H1 (cell line): ENCODE measurements around the gene NEDD8. TPM values are rescaled to one million over a fixed set of nuclear protein-coding genes. Genes with fewer than 3 reads are reported as not detected.

Source experiments
- CTCF ChIA-PET: fragments of 300-600 bp; sonication (Branson Sonifier 250); formaldehyde crosslinking; loops from one replicate; lab custom pipeline; 2021; ENCODE audit not compliant: partially characterized antibody; lab: Charles Lee
- POLR2A ChIA-PET: fragments of 300-600 bp; sonication (Branson Sonifier 250); formaldehyde crosslinking; loops from one replicate; lab custom pipeline; 2021; ENCODE audit warnings: inconsistent platforms; ENCODE audit not compliant: partially characterized antibody; lab: Charles Lee
- DNase-seq, 2 experiments: peaks; one replicate each; pipeline versions ENCODE4 v3.0.0 to v3.0.0-alpha.2; 2010 to 2022; ENCODE audit warnings: low spot score in 2 of 2, low read depth in 1 of 2, mixed read lengths in 1 of 2
- FAIRE-seq: peaks from 2 replicates; lab custom pipeline; 2011; peaks lifted over from hg19 to GRCh38; lab: Jason Lieb, UNC
- H2AFZ ChIP-seq: 2 replicates; pipeline ENCODE4 v1.8.1; 2012; ENCODE audit warnings: low read length, inconsistent platforms
- H2AK5ac ChIP-seq: 2 replicates; pipeline ENCODE4 v1.6.1; 2013; ENCODE audit warnings: low read depth, low read length
- H2BK120ac ChIP-seq: replicated peaks from 2 replicates; pipeline ENCODE3; 2013; ENCODE audit warnings: low read depth, low read length, inconsistent platforms
- H2BK12ac ChIP-seq: 2 replicates; pipeline ENCODE4 v1.6.1; 2013; ENCODE audit warnings: low read depth, low read length
- H2BK15ac ChIP-seq: 2 replicates; pipeline ENCODE4 v1.6.1; 2013; ENCODE audit warnings: low read length
- H2BK20ac ChIP-seq: 2 replicates; pipeline ENCODE4 v1.6.1; 2013; ENCODE audit warnings: low read length
- H2BK5ac ChIP-seq: 2 replicates; pipeline ENCODE4 v1.6.1; 2013; ENCODE audit warnings: low read depth, low read length
- H3K14ac ChIP-seq: 2 replicates; pipeline ENCODE4 v1.6.1; 2013; ENCODE audit warnings: inconsistent platforms; ENCODE audit not compliant: insufficient read length
- H3K18ac ChIP-seq: 2 replicates; pipeline ENCODE4 v1.6.1; 2013; ENCODE audit warnings: low read length; ENCODE audit errors: extremely low read depth
- H3K23ac ChIP-seq: 2 replicates; pipeline ENCODE4 v1.6.1; 2013; ENCODE audit warnings: inconsistent platforms; ENCODE audit not compliant: insufficient read length
- H3K23me2 ChIP-seq: 2 replicates; pipeline ENCODE4 v1.6.1; 2013; ENCODE audit warnings: low read depth, low read length
- H3K27ac ChIP-seq: 2 replicates; pipeline ENCODE4 v1.6.1; 2011; ENCODE audit warnings: low read depth, low read length, inconsistent platforms
- H3K27me3 ChIP-seq, 4 experiments: replicated peaks in 1 of 4; 1 replicate in 1 of 4; 2 replicates in 3 of 4; pipeline versions ENCODE4 v1.6.1 to v1.8.1; 2011 to 2013; ENCODE audit warnings: low read length in 3 of 4, mild to moderate bottlenecking in 3 of 4, inconsistent platforms in 2 of 4, mixed read lengths in 2 of 4, moderate library complexity in 1 of 4; ENCODE audit not compliant: control insufficient read depth in 3 of 4, insufficient read depth in 3 of 4; ENCODE audit errors: extremely low read depth in 1 of 4
- H3K36me3 ChIP-seq, 4 experiments: 2 replicates each; pipeline versions ENCODE4 v1.6.1 to v1.8.1; 2011 to 2013; ENCODE audit warnings: mild to moderate bottlenecking in 4 of 4, low read length in 3 of 4, moderate library complexity in 2 of 4, control low read depth in 1 of 4, inconsistent platforms in 1 of 4; ENCODE audit not compliant: insufficient read depth in 4 of 4, control insufficient read depth in 2 of 4
- H3K4ac ChIP-seq: replicated peaks from 2 replicates; pipeline ENCODE3; 2013; ENCODE audit warnings: low read length, low read depth, mixed read lengths, inconsistent platforms; ENCODE audit not compliant: insufficient read length
- H3K4me1 ChIP-seq, 4 experiments: replicated peaks in 1 of 4; 1 replicate in 1 of 4; 2 replicates in 3 of 4; pipeline versions ENCODE4 v1.6.1 to v1.8.1; 2011 to 2013; ENCODE audit warnings: low read length in 3 of 4, inconsistent platforms in 2 of 4, mixed read lengths in 1 of 4; ENCODE audit not compliant: insufficient read depth in 4 of 4, control insufficient read depth in 3 of 4
- H3K4me2 ChIP-seq, 2 experiments: 2 replicates each; pipeline versions ENCODE4 v1.6.1 to v1.8.1; 2011 to 2013; ENCODE audit warnings: low read depth in 2 of 2, low read length in 2 of 2, control low read depth in 1 of 2, inconsistent platforms in 1 of 2, mild to moderate bottlenecking in 1 of 2; ENCODE audit not compliant: insufficient read depth in 1 of 2
- H3K4me3 ChIP-seq, 4 experiments: fragments of 200-600, 300-600 bp in 1 of 4; sonication (generic), shearing (Covaris generic), sonication (Bioruptor Twin) in 1 of 4; 2 replicates each; pipeline versions ENCODE4 v1.5.1 to v1.8.1; 2011 to 2016; ENCODE audit warnings: low read length in 4 of 4, low read depth in 3 of 4, control low read depth in 2 of 4, inconsistent platforms in 2 of 4, mild to moderate bottlenecking in 2 of 4, mixed read lengths in 1 of 4, moderate library complexity in 1 of 4; ENCODE audit not compliant: insufficient read depth in 2 of 4; ENCODE audit errors: extremely low read depth in 1 of 4
- H3K56ac ChIP-seq: replicated peaks from 2 replicates; pipeline ENCODE3; 2013; ENCODE audit warnings: low read depth, mild to moderate bottlenecking, mixed read lengths, low read length, inconsistent platforms; ENCODE audit not compliant: insufficient read length
- H3K79me1 ChIP-seq: 2 replicates; pipeline ENCODE4 v1.6.1; 2013; ENCODE audit warnings: low read depth, low read length, control low read depth
- H3K79me2 ChIP-seq, 2 experiments: 2 replicates each; pipeline versions ENCODE4 v1.6.1 to v1.8.1; 2012 to 2013; ENCODE audit warnings: low read length in 2 of 2, mild to moderate bottlenecking in 2 of 2, inconsistent platforms in 1 of 2; ENCODE audit not compliant: insufficient read depth in 2 of 2, control insufficient read depth in 1 of 2
- H3K9ac ChIP-seq, 4 experiments: replicated peaks in 1 of 4; 1 replicate in 1 of 4; 2 replicates in 3 of 4; pipeline versions ENCODE4 v1.6.1 to v1.8.1; 2011 to 2013; ENCODE audit warnings: low read depth in 3 of 4, low read length in 3 of 4, control low read depth in 2 of 4, mild to moderate bottlenecking in 2 of 4, moderate library complexity in 2 of 4, inconsistent platforms in 1 of 4; ENCODE audit errors: extremely low read depth in 1 of 4
- H3K9me3 ChIP-seq, 2 experiments: 2 replicates each; pipeline versions ENCODE4 v1.6.1 to v1.8.1; 2012 to 2013; ENCODE audit warnings: mild to moderate bottlenecking in 2 of 2, moderate library complexity in 2 of 2, control low read depth in 1 of 2, inconsistent platforms in 1 of 2, low read depth in 1 of 2, low read length in 1 of 2, mixed read lengths in 1 of 2; ENCODE audit not compliant: insufficient read depth in 2 of 2
- H4K20me1 ChIP-seq, 2 experiments: replicated peaks in 1 of 2; 2 replicates each; pipeline versions ENCODE3 to v1.8.1; 2011 to 2013; ENCODE audit warnings: inconsistent platforms in 2 of 2, low read length in 2 of 2, mild to moderate bottlenecking in 1 of 2; ENCODE audit not compliant: insufficient read depth in 2 of 2, control insufficient read depth in 1 of 2
- H4K5ac ChIP-seq: 2 replicates; pipeline ENCODE4 v1.6.1; 2013; ENCODE audit warnings: low read length, low read depth, mixed read lengths, inconsistent platforms; ENCODE audit not compliant: insufficient read length
- H4K8ac ChIP-seq: 2 replicates; pipeline ENCODE4 v1.8.0; 2013; ENCODE audit warnings: mild to moderate bottlenecking, moderate library complexity, low read length, inconsistent platforms; ENCODE audit not compliant: insufficient read depth; ENCODE audit errors: extremely low read depth
- H4K91ac ChIP-seq: replicated peaks from 2 replicates; pipeline ENCODE3; 2013; ENCODE audit warnings: low read length, mixed read lengths, inconsistent platforms; ENCODE audit not compliant: insufficient read length
- CBX8 ChIP-seq: fragments of 300-800, 300-1000 bp; sonication (generic); IDR thresholded peaks from 2 replicates; pipeline ENCODE4 v1.7.1; 2016; ENCODE audit warnings: low read depth, low read length, borderline replicate concordance
- POLR2A ChIP-seq, 2 experiments: IDR thresholded peaks; 1 replicate in 1 of 2; 2 replicates in 1 of 2; pipeline ENCODE4 v1.6.1; 2011; ENCODE audit warnings: low read depth in 2 of 2, low read length in 2 of 2, mild to moderate bottlenecking in 2 of 2; ENCODE audit errors: control extremely low read depth in 1 of 2
- SP4 ChIP-seq: IDR thresholded peaks from 2 replicates; pipeline ENCODE4 v1.6.1; 2012; ENCODE audit warnings: low read length, inconsistent platforms
- TEAD4 ChIP-seq: IDR thresholded peaks from 2 replicates; pipeline ENCODE4 v1.6.1; 2012; ENCODE audit warnings: low read depth, low read length, inconsistent platforms, mixed read lengths
- WGBS, 2 experiments: shearing (Covaris generic) in 1 of 2; methylation state at CpG; one replicate each; pipeline versions ENCODE4 v1.1.6 to v1.1.7; 2013 to 2015; ENCODE audit warnings: low lambda C conversion rate in 2 of 2, mixed read lengths in 2 of 2, inconsistent platforms in 1 of 2, low coverage in 1 of 2, missing lambda C conversion rate in 1 of 2; ENCODE audit not compliant: insufficient replicate concordance in 2 of 2, insufficient coverage in 1 of 2, insufficient read length in 1 of 2; ENCODE audit errors: extremely low coverage in 1 of 2, missing lambda C conversion rate in 1 of 2; 5-methylcytosine and 5-hydroxymethylcytosine counted together
- polyA plus RNA-seq, 7 experiments: library from polyadenylated mRNA; depleted of rRNA in 3 of 7; stranded (reverse) in 5 of 7; unstranded in 2 of 7; fragments of >200 nt in 5 of 7; fragments of 200-250 nt in 2 of 7; gene quantifications; 1 replicate in 5 of 7; 2 replicates in 1 of 7; 4 replicates in 1 of 7; pipeline versions ENCODE4 v1.2.1 to v1.2.3, GENCODE V29; 2011 to 2013; ENCODE audit warnings: missing spikeins in 2 of 7, mixed read lengths in 2 of 7
- total RNA-seq: library from RNA; stranded (reverse); fragmentation: NEBNext Ultra II Directional; extraction: Animal tissue kit (Norgen Biotek cat#: 25700); gene quantifications from 2 replicates; pipeline ENCODE4 v1.2.1, GENCODE V29; 2021

NEDD8 gene
- total and polyA plus RNA-seq, 2 of the 8 experiments (the other 6 are each of a cell fraction or from before 2014, with no cell fraction given), result 253 to 317 TPM

GRCh38 chr14:24213866-24214662 lies 18.1 kb downstream of the NEDD8 start:
- H3K79me2 ChIP-seq, result peaks cover 0 to 3% of the 10 kb centered on the region in 2 experiments; a peak in 1 of 4 replicates
- H3K56ac ChIP-seq, result no peak overlapping the region
- H3K79me1 ChIP-seq, result no peaks in the 10 kb centered on the region
- H2AFZ ChIP-seq, result no peak overlapping the region
- no peak overlapping the region for H2BK12ac ChIP-seq
- H3K36me3 ChIP-seq, result peaks cover 11 to 25% (median 20%) of the 10 kb centered on the region in 4 experiments; a peak in 7 of 8 replicates
- H3K27me3 ChIP-seq, result no peaks in the 10 kb centered on the region
- peaks cover 8% of the 10 kb centered on the region for H3K23me2 ChIP-seq
- peak overlapping the region; percentile 41; the same call in 1 of the 2 replicates for H2BK5ac ChIP-seq
- peak overlapping the region; percentile 80 to 90 for H3K4me2 ChIP-seq
- no peak overlapping the region for H2BK120ac ChIP-seq
- 94% methylated on average over 7 of the region's 7 CpGs; no CpG with 5 or more reads in 1 of the 2 experiments for WGBS, 2 experiments
- no peak overlapping the region for H3K23ac ChIP-seq
- H3K9ac ChIP-seq, result peak overlapping the region in 3 of 4 experiments; percentile 35 to 96 (median 69); a peak in 6 of 7 replicates
- H3K4me3 ChIP-seq, result peak overlapping the region; percentile 68 to 97 (median 92); a peak in 6 of 8 replicates
- CTCF ChIA-PET, result interaction anchor here (1.0 to 2.1 kb wide), 11 partner anchors 10 to 118 kb away, joined by 3 to 9 read pairs (median 4); partner anchors contain the start of genes IRF9 and PSME2
- no peaks in the 10 kb centered on the region for H3K9me3 ChIP-seq
- peaks cover 0 to 5% (median 2%) of the 10 kb centered on the region in 4 experiments; a peak in 1 of 7 replicates for H3K4me1 ChIP-seq
- no peak for DNase-seq
- no peak overlapping the region for H3K14ac ChIP-seq
- TF ChIP-seq TEAD4 (no peak), CBX8 (no peak), POLR2A (IDR thresholded peaks at IDR 0.05; ENCODE audit: control extremely low read depth in 1 of 2, low read depth in 2 of 2, low read length in 2 of 2) (no peak), SP4 (0 out of 2 replicates have a peak, but pooled peaks have one; percentile 25)
- POLR2A ChIA-PET, result interaction anchor here (0.9 to 11.1 kb wide), 31 partner anchors 8 to 216 kb away, joined by 3 to 119 read pairs (median 5); partner anchors contain the start of genes DHRS1, EMC9, GMPR2 and IPO4
- H4K5ac ChIP-seq, result no peak overlapping the region
- H3K4ac ChIP-seq, result peak overlapping the region; percentile 11
- no peak overlapping the region; the same call in 1 of the 2 replicates for H2BK15ac ChIP-seq
- no peak overlapping the region for H3K18ac ChIP-seq
- no peak for FAIRE-seq
- H2AK5ac ChIP-seq, result 0 out of 2 replicates have a peak overlapping the region, but pooled peaks have one; percentile 5
- H4K8ac ChIP-seq, result no peak overlapping the region
- no peak overlapping the region for H4K91ac ChIP-seq
- H2BK20ac ChIP-seq, result no peak overlapping the region
- H3K27ac ChIP-seq, result peak overlapping the region; percentile 76
- H4K20me1 ChIP-seq, result no peaks in the 10 kb centered on the region
